Effector memory CD4-positive, alpha-beta T cell (primary cell): ENCODE measurements around the gene PTN.
"Not testable (repeated sequence)": the region's sequence is repeated elsewhere in the genome, so short reads cannot be mapped to it uniquely, and the experiment has no call there.

Experiments used
- DNase-seq, 3 donors: peaks; one replicate each; pipeline ENCODE4 v3.0.0-alpha.2; 2020
- H3K27ac ChIP-seq: 2 replicates; pipeline ENCODE4 v1.7.0; 2013; ENCODE audit warnings: mild to moderate bottlenecking, low read length, moderate library complexity; ENCODE audit not compliant: insufficient read depth, poor library complexity, severe bottlenecking
- H3K27me3 ChIP-seq: replicated peaks from 2 replicates; pipeline ENCODE4 v1.7.0; 2013; ENCODE audit warnings: mild to moderate bottlenecking, low read length; ENCODE audit not compliant: insufficient read depth, control insufficient read depth, poor library complexity, severe bottlenecking
- H3K36me3 ChIP-seq: 2 replicates; pipeline ENCODE4 v1.7.0; 2013; ENCODE audit warnings: mild to moderate bottlenecking, low read length, moderate library complexity; ENCODE audit not compliant: control insufficient read depth, insufficient read depth
- H3K4me1 ChIP-seq: 2 replicates; pipeline ENCODE4 v1.7.0; 2013; ENCODE audit warnings: low read length, mild to moderate bottlenecking; ENCODE audit not compliant: control insufficient read depth, insufficient read depth, poor library complexity, severe bottlenecking
- H3K4me3 ChIP-seq: 2 replicates; pipeline ENCODE4 v1.7.0; 2013; ENCODE audit warnings: low read length, low read depth, mild to moderate bottlenecking; ENCODE audit not compliant: insufficient read depth, poor library complexity, severe bottlenecking
- H3K9me3 ChIP-seq: 2 replicates; pipeline ENCODE4 v1.7.0; 2013; ENCODE audit warnings: mild to moderate bottlenecking, low read length, moderate library complexity; ENCODE audit not compliant: control insufficient read depth

PTN gene

GRCh38 chr7:137204246-137204645 is 139.3 kb downstream of the PTN start:
- no peak overlapping the region for H3K4me3 ChIP-seq
- no peaks in the 10 kb centered on the region for H3K27me3 ChIP-seq
- no peak overlapping the region for H3K27ac ChIP-seq
- no peaks in the 10 kb centered on the region for H3K4me1 ChIP-seq
- DNase-seq = no peak
- H3K36me3 ChIP-seq = no peaks in the 10 kb centered on the region
- H3K9me3 ChIP-seq = no peaks in the 10 kb centered on the region

GRCh38 chr7:137203351-137203750 is 140.2 kb downstream of the PTN start:
- DNase-seq = no peak
- no peaks in the 10 kb centered on the region for H3K9me3 ChIP-seq
- no peaks in the 10 kb centered on the region for H3K36me3 ChIP-seq
- H3K27ac ChIP-seq = no peak overlapping the region
- no peaks in the 10 kb centered on the region for H3K4me1 ChIP-seq
- no peak overlapping the region for H3K4me3 ChIP-seq
- no peaks in the 10 kb centered on the region for H3K27me3 ChIP-seq

GRCh38 chr7:137196648-137197047 is 146.9 kb downstream of the PTN start:
- H3K27me3 ChIP-seq = no peaks in the 10 kb centered on the region
- DNase-seq = no peak
- no peaks in the 10 kb centered on the region for H3K36me3 ChIP-seq
- H3K4me3 ChIP-seq = no peak overlapping the region
- no peaks in the 10 kb centered on the region for H3K9me3 ChIP-seq
- H3K4me1 ChIP-seq = no peaks in the 10 kb centered on the region
- H3K27ac ChIP-seq = no peak overlapping the region

GRCh38 chr7:137195996-137196395 is 147.5 kb downstream of the PTN start:
- DNase-seq = no peak
- H3K9me3 ChIP-seq = no peaks in the 10 kb centered on the region
- no peaks in the 10 kb centered on the region for H3K4me1 ChIP-seq
- no peak overlapping the region for H3K27ac ChIP-seq
- H3K27me3 ChIP-seq = no peaks in the 10 kb centered on the region
- no peak overlapping the region for H3K4me3 ChIP-seq
- no peaks in the 10 kb centered on the region for H3K36me3 ChIP-seq

- H3K27me3 ChIP-seq, H3K4me3 ChIP-seq, H3K4me1 ChIP-seq, H3K27ac ChIP-seq, DNase-seq, H3K9me3 ChIP-seq, H3K36me3 ChIP-seq: not testable (repeated sequence)
Observed at GRCh38 chr7:137181619-137182018, 161.9 kb downstream of the PTN start.
